Retinal pigment epithelial cell (primary cell): ENCODE measurements around the gene STIM2.

Experiments used
- DNase-seq: peaks from one replicate; pipeline ENCODE4 v3.0.0-alpha.2; 2010; ENCODE audit warnings: low read depth
- H3K4me3 ChIP-seq: 2 replicates; pipeline ENCODE4 v1.5.1; 2011; ENCODE audit warnings: mild to moderate bottlenecking, low read length, control low read depth, moderate library complexity
- CTCF ChIP-seq: conservative IDR thresholded peaks from 2 replicates; pipeline ENCODE4 v1.5.1; 2011; ENCODE audit warnings: low read depth, low read length, control low read depth, inconsistent platforms

Gene STIM2

GRCh38 chr4:26947318-26947717 lies 86.7 kb downstream of the STIM2 start:
- H3K4me3 ChIP-seq, result no peak overlapping the region
- TF ChIP-seq CTCF, result no peak
- DNase-seq, result no peak

- no peak for TF ChIP-seq CTCF
- no peak overlapping the region for H3K4me3 ChIP-seq
- DNase-seq, result no peak
These were observed 89.8 kb downstream of the STIM2 start for GRCh38 chr4:26950446-26950845.

- H3K4me3 ChIP-seq, result no peak overlapping the region
- TF ChIP-seq CTCF, result no peak
- DNase-seq, result no peak
These were observed 92.2 kb downstream of the STIM2 start for GRCh38 chr4:26952891-26953290.

- DNase-seq, result no peak
- TF ChIP-seq CTCF, result no peak
- no peak overlapping the region for H3K4me3 ChIP-seq
These were observed 92.7 kb downstream of the STIM2 start for GRCh38 chr4:26953366-26953765.

GRCh38 chr4:26953770-26954423 lies 93.3 kb downstream of the STIM2 start:
- DNase-seq, result no peak
- H3K4me3 ChIP-seq, result no peak overlapping the region
- no peak for TF ChIP-seq CTCF

- TF ChIP-seq CTCF, result no peak
- no peak overlapping the region for H3K4me3 ChIP-seq
- DNase-seq, result no peak
These were observed 94.6 kb downstream of the STIM2 start for GRCh38 chr4:26955241-26955640.

GRCh38 chr4:26958925-26959653 lies 98.4 kb downstream of the STIM2 start:
- no peak for DNase-seq
- no peak overlapping the region for H3K4me3 ChIP-seq
- no peak for TF ChIP-seq CTCF
